ENCODE measurements around the gene CNTNAP2.

GRCh38 chr7:147525325-147525724 lies 1408.7 kb downstream of the CNTNAP2 start:
- no peak for TF ChIP-seq CTCF (conservative IDR thresholded peaks at IDR 0.05; ENCODE audit: low read depth, low read length)
- TF ChIP-seq EZH2 (IDR thresholded peaks at IDR 0.05; ENCODE audit: borderline replicate concordance, low read depth, low read length, poor library complexity, severe bottlenecking), result no peak
